A549 (cell line): ENCODE results near the gene ZNF519.

Source experiments
- CTCF ChIP-seq: fragments of >200 bp; sonication (Bioruptor Twin); formaldehyde crosslinking; IDR thresholded peaks from 3 replicates; pipeline ENCODE4 v1.5.1; 2016
- NR3C1 ChIP-seq: fragments of >200 bp; sonication (Bioruptor Twin); formaldehyde crosslinking; IDR thresholded peaks from 3 replicates; pipeline ENCODE4 v1.6.1; 2017
- REST ChIP-seq: fragments of 200-600 bp; sonication (generic); IDR thresholded peaks from 2 replicates; pipeline ENCODE4 v1.6.1; 2016; ENCODE audit warnings: antibody characterized with exemption, mild to moderate bottlenecking, moderate library complexity
- RFX5 ChIP-seq: fragments of 450-650 bp; IDR thresholded peaks from 2 replicates; pipeline ENCODE4 v1.7.1; 2014; ENCODE audit warnings: antibody characterized with exemption, mild to moderate bottlenecking, moderate library complexity

- TF ChIP-seq RFX5: no peak
- TF ChIP-seq NR3C1: no peak
- no peak for TF ChIP-seq CTCF
- no peak for TF ChIP-seq REST
Measured at GRCh38 chr18:14117606-14118005, 14.6 kb downstream of the ZNF519 start.
